HG03575 (cell line): ENCODE measurements around the gene TSBP1.

ENCODE experiments used
- ATAC-seq: cut with Tn5 transposase; IDR thresholded peaks from one replicate; pipeline ENCODE4 v1.9.1; 2021; ENCODE audit not compliant: unreplicated experiment, insufficient number of reproducible peaks, low FRiP score; ENCODE audit errors: extremely low read depth

TSBP1 gene

DNA sequence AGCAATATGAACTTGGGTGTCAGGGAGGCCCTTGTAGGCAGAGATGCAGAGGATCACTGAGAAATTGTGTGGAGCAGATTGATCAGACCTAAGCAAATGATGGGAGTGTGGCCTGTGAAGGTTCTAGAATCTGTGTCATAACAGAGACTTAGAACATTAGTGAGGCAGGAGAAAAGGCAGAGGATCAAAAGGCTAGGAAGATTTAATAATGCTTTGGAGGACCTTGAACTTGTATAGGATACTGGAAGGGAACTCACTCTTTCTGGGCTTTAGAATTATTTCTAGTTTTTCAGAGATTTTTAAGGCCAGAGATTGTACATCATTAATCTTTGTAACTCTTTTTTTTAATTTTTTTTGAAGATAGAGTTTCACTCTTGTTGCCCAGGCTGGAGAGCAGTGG is at the start of gene TSBP1:
TSBP1 (minus strand) TSS at position 101 of the 400 bp plus-strand sequence. CDS start 197 bp downstream, outside the sequence.
- no peak for ATAC-seq

DNA sequence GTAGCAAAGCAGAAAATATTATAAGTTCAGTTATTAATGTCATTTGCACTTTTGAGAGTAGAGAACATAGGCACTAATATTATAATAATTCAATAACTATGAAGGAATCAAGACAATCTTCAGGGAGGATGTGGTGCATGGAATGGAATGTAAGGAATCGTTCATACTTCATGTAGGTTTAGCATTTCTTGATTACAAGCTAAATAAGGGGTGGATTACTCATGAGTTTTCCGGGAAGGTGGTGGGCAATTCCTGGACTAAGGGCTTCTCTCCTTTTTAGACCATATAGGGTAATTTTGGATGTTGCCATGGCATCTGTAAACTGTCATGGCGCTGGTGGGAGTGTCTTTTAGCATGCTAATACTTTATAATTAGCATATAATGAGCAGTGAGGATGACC is 44.3 kb upstream of the TSBP1 start:
- ATAC-seq, result no peak

DNA sequence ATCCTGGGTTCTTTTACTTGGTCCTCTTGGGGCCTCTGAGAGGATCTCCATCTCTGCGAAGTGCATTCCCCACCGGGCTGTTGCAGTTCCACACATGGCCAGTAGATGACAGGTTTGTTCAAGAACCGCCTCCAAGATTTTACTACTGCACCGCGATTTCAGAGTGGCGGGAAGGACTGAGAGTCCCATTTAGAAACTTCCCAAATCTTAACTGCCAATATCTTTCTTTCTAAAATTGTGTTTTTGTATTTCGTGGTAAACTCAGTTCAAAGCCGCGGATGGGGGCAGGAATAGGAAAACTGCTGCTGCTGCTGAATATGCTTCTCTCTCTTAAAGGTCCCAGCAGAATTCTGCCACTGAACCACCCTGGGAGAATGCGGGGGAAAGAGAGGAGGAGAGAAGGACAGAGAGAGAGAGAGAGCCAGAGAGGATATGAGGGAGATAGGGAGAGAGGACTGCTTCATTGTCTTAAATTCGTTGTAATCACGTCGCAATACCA is 43.9 kb upstream of the TSBP1 start:
- no peak for ATAC-seq

DNA sequence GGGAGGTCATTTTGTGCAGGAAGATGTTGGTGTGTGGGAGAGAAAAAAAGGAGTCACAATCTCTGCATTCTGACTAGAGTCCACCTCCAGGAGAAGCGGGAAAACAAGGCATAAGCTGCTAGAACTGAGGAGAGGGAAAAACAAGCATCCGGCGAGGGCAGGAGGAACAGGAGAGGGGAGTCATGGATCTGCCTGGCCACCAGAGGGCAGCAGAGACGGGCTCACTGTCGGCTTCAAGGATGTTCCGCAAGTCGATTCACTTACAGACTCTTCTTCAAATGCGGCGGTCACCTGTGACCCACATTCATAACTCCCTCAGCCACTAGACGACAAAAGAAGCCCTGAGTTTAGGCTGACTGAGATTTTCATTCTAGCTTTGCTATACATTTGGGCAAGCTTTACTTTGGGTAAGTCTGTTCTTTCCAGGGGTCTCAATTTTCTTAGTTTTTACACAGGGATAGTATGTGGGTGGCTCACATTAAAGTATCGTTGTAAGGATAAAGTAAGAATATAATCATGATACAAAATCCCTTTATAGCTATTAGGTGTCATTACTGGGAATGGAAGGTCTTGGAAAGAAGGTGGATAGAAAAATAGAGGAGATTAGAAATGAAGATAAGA is 41.8 kb upstream of the TSBP1 start:
- ATAC-seq, result no peak

- no peak for ATAC-seq
These were observed 40.0 kb upstream of the TSBP1 start for GRCh38 chr6:32411566-32412327.

- no peak for ATAC-seq
These were observed 39.2 kb upstream of the TSBP1 start for GRCh38 chr6:32410906-32411305.

GRCh38 chr6:32406857-32407256 is 35.2 kb upstream of the TSBP1 start, which contains the start of gene BTNL2:
Gene BTNL2 (minus strand): TSS chr6:32407181. CDS start chr6:32407123, 58 bp downstream.
- ATAC-seq, result no peak

DNA sequence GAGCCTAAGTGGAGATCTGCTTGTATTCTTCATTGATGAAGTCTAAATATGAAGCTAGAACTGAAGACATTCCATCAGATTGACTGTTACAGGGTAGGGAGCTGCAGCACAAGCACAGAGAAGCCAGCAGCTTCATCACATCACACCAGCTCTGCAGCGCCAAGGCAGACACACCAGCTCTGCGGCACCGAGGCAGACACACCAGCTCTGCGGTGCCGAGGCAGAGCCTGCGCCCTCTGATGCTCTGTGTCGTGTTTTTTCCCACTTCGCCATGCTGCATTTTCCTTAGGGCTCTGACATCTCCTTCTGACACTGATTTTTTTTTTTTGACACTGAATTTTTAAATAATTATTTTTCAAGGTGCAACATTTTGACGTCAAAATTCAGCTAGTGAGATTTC is 34.5 kb upstream of the TSBP1 start:
- no peak for ATAC-seq

DNA sequence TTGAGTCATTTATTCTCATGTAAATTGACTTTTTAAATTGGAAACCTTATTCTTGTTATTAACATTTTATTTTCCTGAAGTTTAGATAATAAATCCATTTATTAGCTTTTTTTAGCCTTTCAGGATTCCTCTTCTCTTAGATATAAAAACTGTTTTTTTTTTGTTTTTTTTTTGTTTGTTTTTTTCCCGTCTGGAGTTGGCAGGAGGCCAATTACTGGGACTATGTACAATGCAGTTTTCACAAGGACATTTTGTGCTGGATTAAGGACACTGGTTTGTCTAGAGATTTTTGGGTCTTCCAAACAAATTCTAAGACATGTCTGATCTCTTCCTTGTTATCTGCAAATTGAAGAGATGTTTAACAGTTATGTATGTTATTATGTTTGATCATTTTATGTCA is 34.0 kb upstream of the TSBP1 start:
- ATAC-seq, result no peak

GRCh38 chr6:32402812-32403211 is 31.1 kb upstream of the TSBP1 start:
- no peak for ATAC-seq

DNA sequence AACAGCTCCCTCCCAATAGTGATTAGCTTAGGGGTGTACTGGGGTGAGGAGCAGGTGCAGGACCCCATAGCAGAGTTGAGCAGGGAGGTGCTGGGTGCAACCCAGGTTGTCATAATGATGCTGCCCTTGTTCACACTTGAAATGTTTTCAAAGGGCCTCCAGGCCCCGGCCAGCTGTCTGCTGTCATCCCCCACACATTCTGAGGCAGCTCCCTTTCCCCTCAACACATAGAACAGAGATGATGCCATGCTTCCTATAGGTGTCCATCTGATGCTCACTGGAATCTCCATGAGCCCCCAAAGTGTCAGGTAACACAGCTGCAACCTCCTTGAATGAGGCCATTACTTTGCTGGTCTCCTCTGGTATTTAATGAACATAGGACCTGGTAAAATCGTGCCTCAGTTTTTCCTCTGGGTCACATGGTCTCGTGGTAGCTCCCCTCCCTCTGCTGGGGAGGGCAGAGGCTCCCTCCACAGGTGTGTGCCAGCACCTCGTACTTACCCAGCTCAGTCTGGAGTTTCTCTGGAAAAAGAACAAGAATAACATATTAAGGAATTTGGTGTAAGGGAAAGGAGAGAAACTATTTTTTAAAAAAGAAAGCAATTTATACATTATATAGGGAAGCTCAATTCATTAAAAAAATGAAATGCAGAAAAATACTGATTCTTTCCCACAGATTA is 29.7 kb upstream of the TSBP1 start:
- ATAC-seq, result no peak

DNA sequence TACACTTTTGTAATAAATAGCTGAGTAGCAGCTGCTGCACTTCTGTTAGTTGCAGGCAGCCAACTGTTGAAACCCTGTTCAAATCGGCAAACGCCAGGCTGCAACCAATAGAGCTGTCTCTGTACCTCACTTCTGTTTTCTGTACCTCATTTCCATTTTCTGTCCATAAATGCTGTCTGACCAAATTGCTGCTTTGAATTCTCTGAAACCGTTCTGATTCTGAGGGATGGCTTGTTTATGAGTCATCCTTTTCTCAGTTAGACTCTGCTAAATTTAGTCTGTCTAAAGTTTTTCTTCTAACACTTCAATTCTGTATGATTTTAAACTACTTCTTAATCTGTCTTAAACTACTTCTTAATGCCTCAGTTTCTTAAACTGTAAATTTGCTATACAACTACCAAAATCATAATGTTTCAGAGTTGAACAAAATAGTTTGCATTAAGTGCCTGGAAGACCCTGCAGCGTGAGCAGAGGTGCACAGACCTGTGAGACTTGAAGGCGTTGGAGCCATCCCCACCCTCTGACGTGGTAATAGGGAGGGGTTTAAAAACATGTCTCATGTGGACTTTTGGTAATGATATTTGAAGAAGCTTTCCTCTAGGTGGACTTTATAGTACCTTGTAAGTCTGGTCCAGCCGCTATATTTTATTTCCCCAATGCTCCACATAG is 25.7 kb upstream of the TSBP1 start:
- peak; percentile 68 for ATAC-seq

- no peak for ATAC-seq
These were observed 24.3 kb upstream of the TSBP1 start for GRCh38 chr6:32396028-32396427.

DNA sequence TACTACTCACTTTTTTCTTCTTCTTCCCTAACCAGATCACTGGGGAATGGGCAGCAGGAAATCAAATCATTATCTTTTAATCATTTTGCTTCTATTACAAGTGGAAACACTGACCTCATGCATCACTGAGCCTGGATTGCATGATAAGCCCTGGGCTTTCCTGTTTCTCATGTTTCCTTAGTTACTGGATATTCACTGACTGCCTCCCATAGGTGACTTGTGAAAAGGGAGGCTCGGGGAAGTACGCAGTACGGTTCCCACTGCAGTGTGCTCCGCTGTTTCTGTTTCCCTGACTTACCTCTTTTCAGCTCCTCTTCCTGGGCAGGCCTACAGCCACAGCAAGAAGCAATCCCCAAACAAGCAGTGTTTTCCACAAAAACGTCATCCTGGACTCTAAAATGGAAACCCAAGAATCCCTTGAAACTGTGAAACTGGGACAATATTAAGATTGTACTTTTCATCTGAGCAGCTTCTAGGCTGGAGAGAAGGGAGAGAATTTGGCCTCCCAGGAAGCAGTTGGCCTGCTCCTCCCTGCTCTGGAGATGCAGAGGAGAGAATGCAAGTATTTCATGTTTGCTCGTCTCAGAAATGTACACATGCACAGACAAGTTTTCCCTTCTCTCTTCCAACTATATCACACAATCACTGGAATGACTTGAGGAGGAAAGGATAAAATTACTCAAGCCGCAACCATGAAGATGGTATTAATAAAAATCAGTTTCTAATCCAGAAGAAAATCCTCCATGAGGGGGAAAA is 22.1 kb upstream of the TSBP1 start:
- no peak for ATAC-seq

DNA sequence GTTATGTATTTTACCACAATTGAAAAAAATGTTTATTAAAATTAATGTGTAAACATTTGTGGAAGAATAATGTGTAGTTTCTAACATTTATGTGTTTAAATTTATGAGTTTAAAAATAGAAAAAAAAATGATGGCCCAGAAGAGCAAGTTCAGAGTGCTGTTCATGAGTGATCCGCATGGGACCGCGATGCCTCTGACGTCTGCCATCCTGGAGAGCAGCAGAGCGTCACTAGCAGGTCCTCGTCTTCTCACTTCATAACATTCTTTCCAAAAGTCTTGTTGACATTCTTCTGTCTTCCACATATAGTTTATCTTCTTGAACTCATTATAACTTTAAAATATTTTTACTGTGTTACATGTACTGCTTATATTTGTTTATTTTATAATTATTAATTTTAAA is 19.8 kb upstream of the TSBP1 start:
- ATAC-seq, result no peak

GRCh38 chr6:32387589-32388340 is 16.1 kb upstream of the TSBP1 start:
- no peak for ATAC-seq

DNA sequence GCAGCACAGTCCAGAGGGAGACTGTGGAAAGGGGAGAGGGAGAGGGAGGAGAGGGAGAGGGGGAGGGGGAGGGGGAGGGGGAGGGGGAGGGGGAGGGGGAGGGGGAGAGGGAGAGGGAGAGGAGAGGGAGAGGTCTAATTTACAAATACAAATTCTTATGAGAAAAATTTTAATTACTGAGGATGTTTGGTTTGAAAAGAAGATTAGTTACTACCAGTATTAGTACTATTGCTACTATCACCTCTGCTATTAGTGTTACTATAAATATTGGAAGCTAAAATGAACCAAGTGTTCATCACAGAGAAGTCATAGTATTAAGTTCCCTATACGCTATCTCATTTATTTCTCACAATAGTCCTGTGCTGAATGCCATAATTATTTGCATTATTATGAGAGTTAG is 14.3 kb upstream of the TSBP1 start:
- ATAC-seq, result no peak

DNA sequence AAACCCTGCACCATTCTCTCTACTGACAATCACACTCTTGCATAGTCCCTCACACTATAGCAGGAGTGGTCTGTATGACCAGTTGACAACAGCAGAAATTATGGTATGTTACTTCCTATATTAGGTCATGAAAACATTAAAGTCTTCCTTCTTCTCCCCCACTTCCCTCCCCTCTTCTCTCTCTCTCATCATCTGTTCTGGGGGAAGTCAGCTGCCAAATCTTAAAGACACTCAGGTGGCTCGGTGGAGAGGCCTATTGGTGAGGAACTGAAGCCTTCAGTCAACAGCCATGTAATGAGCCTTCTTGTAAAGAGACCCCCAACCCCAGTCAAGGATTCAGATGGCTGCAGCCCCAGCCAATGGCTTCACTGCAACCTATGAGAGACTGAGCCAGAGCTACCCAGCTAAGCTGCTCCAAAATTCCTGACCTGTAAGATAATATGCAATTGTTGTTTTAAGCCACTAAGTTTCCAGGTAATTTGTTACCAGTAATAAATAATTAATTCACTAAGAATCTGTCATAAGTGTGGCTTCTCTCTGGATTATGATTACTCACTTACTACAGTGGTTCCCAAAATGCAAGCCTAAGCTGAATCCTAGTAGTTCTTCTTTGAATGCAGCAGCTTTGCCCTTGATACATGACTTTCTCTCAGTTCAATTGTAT is 11.2 kb upstream of the TSBP1 start:
- ATAC-seq, result no peak
